COR-L47 (cell line): ENCODE data around the gene FAM228A.
"Not testable (repeated sequence)": the region's sequence is repeated elsewhere in the genome, so short reads cannot be mapped to it uniquely, and the experiment has no call there.

ENCODE experiments used
- DNase-seq: peaks from one replicate; lab custom pipeline; 2025; lab: John Stamatoyannopoulos, UW

Gene FAM228A

GRCh38 chr2:24174851-24175277 lies at the start of gene FAM228A:
FAM228A (plus strand) TSS chr2:24175053; CDS start chr2:24175481, 428 bp downstream.
- DNase-seq = no peak

DNA sequence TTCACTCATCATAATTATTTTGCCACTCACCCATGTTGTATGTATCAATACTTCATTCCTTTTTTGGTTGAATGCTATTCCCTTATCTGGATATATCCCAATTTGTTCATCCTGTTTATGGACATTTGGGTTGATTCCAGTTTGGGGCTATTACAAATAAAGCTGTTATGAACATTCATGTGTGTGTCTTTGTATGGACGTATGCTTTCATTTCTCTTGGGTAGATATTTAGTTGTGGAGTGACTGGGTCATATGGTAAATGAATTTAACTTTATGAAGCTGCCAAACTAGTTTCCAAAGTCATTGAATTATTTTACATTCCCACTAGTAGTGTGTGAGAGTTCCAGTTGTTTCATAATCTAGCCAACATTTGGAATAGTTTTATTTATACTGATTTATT lies 48.9 kb upstream of the FAM228A start:
- no peak for DNase-seq

DNA sequence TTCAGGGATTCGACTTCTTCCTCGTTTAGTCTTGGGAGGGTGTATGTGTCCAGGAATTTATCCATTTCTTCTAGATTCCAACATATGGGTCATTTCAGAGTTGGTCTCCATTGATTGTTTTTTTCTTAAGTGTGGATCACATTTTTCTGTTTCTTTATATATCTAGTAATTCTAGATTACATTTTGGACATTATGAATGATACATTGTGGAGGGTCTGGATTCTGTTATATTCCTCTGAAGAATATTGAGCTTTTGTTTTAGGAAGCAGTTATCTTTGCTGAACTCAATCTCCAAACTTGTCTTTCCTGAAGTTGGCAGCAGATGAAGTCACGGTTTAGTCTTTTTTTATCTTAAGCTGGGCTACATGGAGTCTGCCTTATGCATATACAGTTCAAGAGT lies 42.3 kb upstream of the FAM228A start:
- no peak for DNase-seq

GRCh38 chr2:24140305-24140704 lies 34.5 kb upstream of the FAM228A start:
- DNase-seq = not testable (repeated sequence)

GRCh38 chr2:24147364-24147763 lies 27.5 kb upstream of the FAM228A start:
- no peak for DNase-seq

GRCh38 chr2:24152413-24153197 lies 22.2 kb upstream of the FAM228A start:
- DNase-seq = no peak

DNA sequence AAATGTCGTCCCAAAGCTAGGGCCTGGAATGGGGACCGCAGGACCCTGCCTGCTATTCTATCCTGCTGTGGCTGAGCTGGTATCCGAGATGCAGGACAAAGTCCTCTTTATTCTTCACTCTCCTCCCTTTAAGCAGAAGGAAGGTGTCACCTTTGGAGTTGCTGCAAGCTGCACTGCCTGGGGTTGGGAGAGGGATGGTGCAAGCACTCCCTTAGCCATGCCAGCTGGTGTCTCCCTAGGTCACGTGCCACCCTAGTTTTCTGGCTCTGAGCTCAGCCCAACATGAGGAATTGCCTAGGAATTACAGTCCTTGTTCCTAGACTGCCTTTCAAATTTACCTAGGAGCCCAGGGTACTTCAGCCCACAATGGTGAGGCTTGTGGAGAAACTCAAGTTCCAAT lies 21.4 kb upstream of the FAM228A start:
- no peak for DNase-seq

- no peak for DNase-seq
These were observed 16.7 kb upstream of the FAM228A start for GRCh38 chr2:24158131-24158530.

DNA sequence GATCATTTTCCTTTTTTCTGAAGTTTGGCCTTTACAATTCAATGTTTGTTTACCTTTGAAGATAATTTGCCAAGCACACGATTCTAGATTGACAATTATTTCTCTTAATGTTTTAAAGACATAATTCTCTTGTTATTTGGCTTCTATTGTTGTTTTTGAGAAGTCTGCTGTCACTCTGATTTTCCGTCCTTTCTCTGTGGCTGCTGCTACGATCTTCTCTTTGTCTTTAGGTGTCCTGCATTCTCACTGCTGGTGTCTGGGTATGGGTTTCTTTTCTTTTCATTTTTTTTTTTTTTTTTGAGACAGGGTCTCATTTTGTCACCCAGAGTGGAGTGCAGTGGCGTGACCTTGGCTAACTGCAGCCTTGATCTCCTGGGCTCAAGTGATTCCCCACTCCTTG lies 15.1 kb upstream of the FAM228A start:
- no peak for DNase-seq

GRCh38 chr2:24160761-24161160 lies 14.1 kb upstream of the FAM228A start:
- no peak for DNase-seq

DNA sequence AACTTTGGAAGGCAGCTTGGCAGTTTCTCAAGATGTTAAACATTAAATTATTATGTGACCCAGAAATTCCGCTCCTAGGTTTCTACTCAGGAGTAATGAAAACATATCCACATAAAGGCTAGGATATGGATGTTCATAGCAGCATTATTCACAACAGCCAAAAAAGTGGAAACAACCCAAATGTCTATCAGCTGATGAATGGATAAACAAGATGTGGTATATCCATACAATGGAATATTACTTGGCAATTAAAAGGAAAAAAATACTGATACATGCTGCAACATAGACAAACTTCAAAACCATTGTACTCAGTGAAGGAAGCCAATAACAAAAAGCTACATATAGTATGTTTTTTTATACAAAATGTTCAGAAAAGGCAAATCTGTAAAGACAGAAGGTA lies 12.4 kb upstream of the FAM228A start:
- no peak for DNase-seq

GRCh38 chr2:24163186-24163585 lies 11.7 kb upstream of the FAM228A start:
- no peak for DNase-seq

- DNase-seq = no peak
These were observed 11.3 kb upstream of the FAM228A start for GRCh38 chr2:24163601-24164000.

DNA sequence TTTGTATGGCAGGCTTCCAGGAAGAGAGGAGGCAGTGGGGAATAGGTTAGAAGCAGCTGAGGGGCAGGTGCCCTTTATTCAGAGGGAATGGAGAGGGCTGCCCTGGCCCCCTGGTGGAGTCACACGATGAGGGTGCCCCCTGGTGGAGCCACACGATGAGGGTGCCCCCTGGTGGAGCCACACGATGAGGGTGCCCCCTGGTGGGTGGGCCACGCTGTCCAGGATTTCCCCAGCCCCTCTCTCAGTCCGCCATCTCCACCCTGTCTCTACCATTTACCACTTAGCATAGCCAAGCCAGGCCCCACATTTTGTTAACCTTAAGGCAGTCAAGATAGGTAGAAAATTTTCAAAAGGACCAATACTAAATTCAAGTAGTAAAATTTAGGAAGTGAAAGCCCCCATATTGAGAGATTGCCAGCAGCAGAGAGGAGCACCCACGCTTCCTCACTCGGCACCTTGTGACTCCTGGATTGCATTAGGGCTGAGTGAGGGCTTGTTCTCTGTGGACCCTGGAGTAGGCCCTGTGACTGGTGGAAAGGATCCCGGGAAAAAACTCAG lies 10.4 kb upstream of the FAM228A start:
- DNase-seq = no peak

- DNase-seq = no peak
These were observed 5.8 kb upstream of the FAM228A start for GRCh38 chr2:24169023-24169422.

DNA sequence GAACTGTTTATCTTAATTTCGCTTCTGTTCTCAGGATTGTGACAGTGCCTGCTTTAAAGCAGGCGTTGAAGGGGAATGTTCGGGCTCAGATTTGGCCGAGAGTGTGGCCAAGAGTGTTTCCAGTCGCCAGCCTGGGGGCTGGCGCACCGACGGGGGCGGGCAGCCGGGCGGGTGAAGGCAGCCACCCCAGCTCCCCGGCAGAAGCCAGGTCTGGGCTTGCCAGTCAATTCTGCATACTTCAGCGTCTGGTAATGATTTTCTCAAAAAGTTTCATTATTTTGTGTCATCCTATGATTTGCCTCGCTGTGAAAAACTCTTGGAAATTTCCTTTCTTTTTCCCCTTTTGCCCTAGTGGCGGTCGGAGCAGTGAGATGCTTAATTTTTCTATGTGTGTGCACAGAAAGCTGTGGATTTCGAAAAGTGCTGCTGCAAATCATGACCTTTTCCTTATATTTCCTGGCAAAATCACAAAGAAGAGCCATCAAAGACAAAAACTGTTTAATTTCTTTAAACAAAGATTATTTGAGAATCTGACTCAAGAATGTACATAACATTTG lies 856 bp downstream of the FAM228A start:
- no peak for DNase-seq

DNA sequence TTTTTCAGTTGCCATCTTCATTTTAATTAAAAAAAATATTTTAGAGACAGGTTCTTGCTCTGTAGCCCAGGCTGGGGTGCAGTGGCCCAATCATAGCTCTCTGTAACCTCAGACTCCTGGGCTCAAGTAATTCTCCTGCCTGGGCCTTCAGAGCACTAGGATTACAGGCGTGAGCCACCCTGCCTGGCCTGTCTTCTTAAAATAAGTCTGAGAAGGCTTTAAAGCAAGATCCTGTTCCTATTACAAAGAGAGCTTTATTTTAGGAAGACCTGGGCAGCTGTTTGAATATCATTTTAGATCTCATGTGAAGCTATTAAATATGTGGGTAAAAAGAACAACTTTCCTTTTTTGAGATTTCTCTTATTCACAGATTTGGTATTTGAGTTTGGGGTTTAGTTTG lies 1.5 kb downstream of the FAM228A start:
- no peak for DNase-seq

- no peak for DNase-seq
These were observed 4.8 kb downstream of the FAM228A start for GRCh38 chr2:24179683-24180082.

- no peak for DNase-seq
These were observed 7.0 kb downstream of the FAM228A start for GRCh38 chr2:24181849-24182248.

DNA sequence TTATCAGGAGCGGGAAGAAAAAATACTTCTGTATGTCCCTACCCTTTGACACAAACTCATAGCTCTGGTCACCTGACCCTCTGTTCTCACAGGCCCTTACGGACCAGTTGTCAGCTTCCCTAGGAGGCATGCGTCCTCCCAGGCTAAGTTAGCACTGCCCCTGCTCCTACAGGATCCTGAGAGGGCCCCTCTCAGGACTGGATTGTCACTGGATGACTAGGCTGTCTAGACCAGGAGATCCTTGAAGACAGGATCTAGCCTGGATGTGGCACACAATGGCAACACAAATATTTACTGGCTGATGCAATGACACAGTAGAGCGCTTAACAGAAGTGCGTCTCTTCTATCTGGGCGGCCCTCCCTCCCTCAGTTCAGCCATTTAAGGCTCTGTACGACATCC lies 7.7 kb downstream of the FAM228A start:
- no peak for DNase-seq

DNA sequence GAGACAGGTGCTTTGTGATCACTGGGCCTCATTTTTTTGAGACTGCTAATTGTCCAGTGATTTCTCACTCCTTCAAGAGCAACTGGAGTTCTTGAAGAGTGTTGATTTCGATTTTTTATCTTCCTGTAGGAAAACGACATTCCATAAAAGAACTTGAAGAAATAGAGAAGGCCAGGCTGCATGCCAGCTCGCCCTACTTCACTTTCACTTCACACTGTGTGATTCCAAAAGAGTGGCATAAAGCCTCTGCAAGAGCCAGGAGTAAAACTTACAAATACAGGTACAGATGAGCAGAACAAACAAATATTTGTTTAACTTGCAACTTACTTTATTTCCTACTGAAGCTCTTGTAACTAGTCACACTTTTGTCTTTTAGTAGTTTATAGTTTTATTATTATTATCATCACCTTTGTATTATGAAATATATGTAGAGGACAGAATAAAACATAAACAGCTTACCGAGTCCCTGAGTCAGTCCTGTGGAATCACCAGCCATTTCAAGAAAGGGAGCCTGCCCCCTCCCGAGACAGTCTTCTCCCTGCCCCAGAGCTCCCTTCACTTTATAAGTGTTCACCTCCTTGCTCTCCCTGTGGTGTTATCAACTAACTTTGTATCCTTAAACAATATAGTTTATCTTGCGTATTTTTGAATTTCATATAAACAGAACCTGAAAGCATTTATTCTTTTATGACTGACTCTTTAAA lies 8.7 kb downstream of the FAM228A start:
- DNase-seq = no peak

DNA sequence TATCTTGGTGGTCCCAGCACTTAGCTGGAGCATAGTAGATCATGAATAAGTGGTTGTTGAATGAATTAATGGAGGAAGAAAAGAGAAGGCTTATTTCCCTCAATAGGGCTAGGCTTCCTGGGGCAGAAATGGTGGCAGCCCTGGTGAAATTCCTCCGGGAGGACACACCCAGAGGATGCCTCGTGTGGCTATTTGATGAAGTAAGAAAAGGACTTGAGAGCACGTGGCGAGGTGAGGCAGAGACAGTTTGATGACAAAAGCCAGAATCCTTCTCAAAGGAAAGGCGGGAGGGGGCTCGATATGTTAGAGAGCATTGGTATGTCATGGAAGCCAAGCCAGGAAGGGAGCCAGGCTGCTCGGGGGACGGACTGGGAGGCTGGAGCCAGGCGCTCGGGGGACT lies 14.7 kb downstream of the FAM228A start:
- DNase-seq = no peak

- no peak for DNase-seq
These were observed 15.7 kb downstream of the FAM228A start for GRCh38 chr2:24190503-24190902.
